ENCODE data around the gene NTNG2. TPM values are rescaled to one million over a fixed set of nuclear protein-coding genes. Genes with fewer than 3 reads are reported as not detected.
A peak's percentile ranks its signal among the peaks of the same experiment; 100 is the strongest.

The NTNG2 gene
- total RNA-seq, 1 donor from 2014 or later, result 1.0 TPM

- DNase-seq (ENCODE audit: low spot score), result peak; percentile 65
Measured at GRCh38 chr9:132163457-132163875, 1.6 kb downstream of the NTNG2 start.

GRCh38 chr9:132163876-132164603, 2.2 kb downstream of the NTNG2 start:
- Mint-ChIP-seq H3K36me3 (peaks cover 1% of the 10 kb centered on the region), H3K4me3 (peak overlapping the region; percentile 71), H3K9me3 (peaks cover 2% of the 10 kb centered on the region), H3K4me1 (peaks cover 39% of the 10 kb centered on the region), H3K27me3 (ENCODE audit: insufficient read depth, low read depth) (peaks cover 59% of the 10 kb centered on the region), H3K27ac (no peak overlapping the region)
- DNase-seq (ENCODE audit: low spot score), result peak; percentile 67
- no peaks in the 10 kb centered on the region for H3K36me3 ChIP-seq
- H3K79me2 ChIP-seq (ENCODE audit: low read depth), result no peaks in the 10 kb centered on the region
- no peak overlapping the region for H3K27ac ChIP-seq
- TF ChIP-seq EZH2 (IDR thresholded peaks at IDR 0.05), result peak; percentile 93
- TF ChIP-seq EZH2phosphoT487 (IDR thresholded peaks at IDR 0.05), result peak; percentile 89
- no peak for TF ChIP-seq CTCF (IDR thresholded peaks at IDR 0.05)
- no peaks in the 10 kb centered on the region for H3K9me3 ChIP-seq (ENCODE audit: low read depth)
- peak overlapping the region; percentile 100 for H3K4me2 ChIP-seq
- peak overlapping the region; percentile 74 for H3K4me3 ChIP-seq
- peaks cover 23% of the 10 kb centered on the region for H3K4me1 ChIP-seq
- H2AFZ ChIP-seq (replicated peaks), result no peak overlapping the region
- peaks cover 87% of the 10 kb centered on the region for H3K27me3 ChIP-seq
- peaks cover 50% of the 10 kb centered on the region for H4K20me1 ChIP-seq (ENCODE audit: low read depth)
- no peak overlapping the region for H3K9ac ChIP-seq
- H3F3A ChIP-seq (ENCODE audit: low read depth), result peaks cover 27% of the 10 kb centered on the region

More at GRCh38 chr9:132163457-132163875, 1.6 kb downstream of the NTNG2 start:
- Histone ChIP-seq H3K36me3 (no peaks in the 10 kb centered on the region), H3K4me1 (peaks cover 23% of the 10 kb centered on the region), H4K20me1 (ENCODE audit: low read depth) (peaks cover 50% of the 10 kb centered on the region), H3K4me3 (peak overlapping the region; percentile 74), H3K4me2 (peak overlapping the region; percentile 100), H3K27ac (no peak overlapping the region), H3K79me2 (ENCODE audit: low read depth) (no peaks in the 10 kb centered on the region), H3K9me3 (ENCODE audit: low read depth) (no peaks in the 10 kb centered on the region), H3K27me3 (peaks cover 92% of the 10 kb centered on the region), H3F3A (ENCODE audit: low read depth) (peaks cover 27% of the 10 kb centered on the region), H3K9ac (no peak overlapping the region), H2AFZ (replicated peaks) (no peak overlapping the region)
- Mint-ChIP-seq H3K9me3 (peaks cover 2% of the 10 kb centered on the region), H3K36me3 (peaks cover 1% of the 10 kb centered on the region), H3K27me3 (ENCODE audit: insufficient read depth, low read depth) (peaks cover 61% of the 10 kb centered on the region), H3K4me3 (peak overlapping the region; percentile 71), H3K4me1 (peaks cover 39% of the 10 kb centered on the region), H3K27ac (no peak overlapping the region)
- TF ChIP-seq EZH2 (IDR thresholded peaks at IDR 0.05), result peak; percentile 92
- TF ChIP-seq EZH2phosphoT487 (IDR thresholded peaks at IDR 0.05), result no peak
- no peak for TF ChIP-seq CTCF (IDR thresholded peaks at IDR 0.05)

- Mint-ChIP-seq H3K27me3 (ENCODE audit: insufficient read depth, low read depth) (peaks cover 54% of the 10 kb centered on the region), H3K36me3 (peaks cover 1% of the 10 kb centered on the region), H3K27ac (no peak overlapping the region), H3K9me3 (peaks cover 2% of the 10 kb centered on the region), H3K4me3 (peak overlapping the region; percentile 53), H3K4me1 (peaks cover 41% of the 10 kb centered on the region)
- peaks cover 27% of the 10 kb centered on the region for H3F3A ChIP-seq (ENCODE audit: low read depth)
- peaks cover 23% of the 10 kb centered on the region for H3K4me1 ChIP-seq
- H4K20me1 ChIP-seq (ENCODE audit: low read depth), result peaks cover 49% of the 10 kb centered on the region
- H3K4me2 ChIP-seq, result peak overlapping the region; percentile 100
- DNase-seq (ENCODE audit: low spot score), result peak; percentile 43
- H3K27me3 ChIP-seq, result peaks cover 79% of the 10 kb centered on the region
- no peak overlapping the region for H2AFZ ChIP-seq (replicated peaks)
- no peak overlapping the region for H3K4me3 ChIP-seq
- H3K9me3 ChIP-seq (ENCODE audit: low read depth), result no peaks in the 10 kb centered on the region
- TF ChIP-seq EZH2phosphoT487 (IDR thresholded peaks at IDR 0.05) (peak; percentile 3), EZH2 (IDR thresholded peaks at IDR 0.05) (no peak), CTCF (IDR thresholded peaks at IDR 0.05) (no peak)
- no peaks in the 10 kb centered on the region for H3K36me3 ChIP-seq
- H3K9ac ChIP-seq, result no peak overlapping the region
- H3K27ac ChIP-seq, result no peak overlapping the region
- no peaks in the 10 kb centered on the region for H3K79me2 ChIP-seq (ENCODE audit: low read depth)
Measured at GRCh38 chr9:132164604-132165362, 2.9 kb downstream of the NTNG2 start.
